Thoracic aorta (tissue), 2 donors: ENCODE data around the gene JMJD8. TPM values are rescaled to one million over a fixed set of nuclear protein-coding genes. Genes with fewer than 3 reads are reported as not detected.

ENCODE experiments used
- ATAC-seq: fragments of 150-250 bp; one replicate; pipeline ENCODE4 v1.8.0; 2017; ENCODE audit warnings: low read depth; ENCODE audit not compliant: insufficient number of reproducible peaks, low FRiP score
- DNase-seq: peaks from one replicate; pipeline ENCODE4 v3.0.0-alpha.2; 2020; ENCODE audit warnings: low spot score
- H3K27ac ChIP-seq, 2 donors: fragments of 200-600 bp; sonication (generic); 1 replicate in 1 of 2; 2 replicates in 1 of 2; pipeline ENCODE4 v1.5.1; 2016; ENCODE audit warnings: mild to moderate bottlenecking in 2 of 2, moderate library complexity in 2 of 2
- H3K27me3 ChIP-seq: fragments of 200-600 bp; sonication (generic); replicated peaks from 2 replicates; pipeline ENCODE4 v1.6.0; 2016; ENCODE audit warnings: mild to moderate bottlenecking; ENCODE audit not compliant: insufficient read depth
- H3K36me3 ChIP-seq: fragments of 200-600 bp; sonication (generic); one replicate; pipeline ENCODE4 v1.5.1; 2016
- H3K4me1 ChIP-seq, 2 donors: fragments of 200-600 bp; sonication (generic); 1 replicate in 1 of 2; 2 replicates in 1 of 2; pipeline versions ENCODE4 v1.5.1 to v1.6.0; 2016; ENCODE audit warnings: low read depth in 2 of 2, mild to moderate bottlenecking in 1 of 2; ENCODE audit not compliant: control insufficient read depth in 1 of 2
- H3K4me3 ChIP-seq: fragments of 200-600 bp; sonication (generic); 2 replicates; pipeline ENCODE4 v1.5.1; 2016; ENCODE audit warnings: mild to moderate bottlenecking
- H3K9me3 ChIP-seq: fragments of 200-600 bp; sonication (generic); 2 replicates; pipeline ENCODE4 v1.5.1; 2016
- CTCF ChIP-seq: fragments of 200-600 bp; sonication (generic); IDR thresholded peaks from one replicate; pipeline ENCODE4 v1.5.1; 2019; ENCODE audit warnings: antibody characterized with exemption
- total RNA-seq, 2 donors: library from RNA; depleted of rRNA; stranded (reverse); fragments of >200 nt; gene quantifications; one replicate each; pipeline versions ENCODE4 v1.1.0 to v1.2.3, GENCODE V29; 2016

Gene JMJD8
- total RNA-seq, 2 donors from 2014 or later, result 98.7 to 128 TPM

- Histone ChIP-seq H3K4me1 (peaks cover 21 to 42% of the 10 kb centered on the region in 2 donors), H3K27ac (no peak overlapping the region), H3K27me3 (no peaks in the 10 kb centered on the region), H3K9me3 (no peaks in the 10 kb centered on the region), H3K4me3 (no peak overlapping the region), H3K36me3 (no peaks in the 10 kb centered on the region)
- ATAC-seq (no peak), DNase-seq (no peak)
- TF ChIP-seq CTCF, result no peak
Measured at GRCh38 chr16:717450-718245, 33.5 kb upstream of the JMJD8 start.

GRCh38 chr16:716768-717325 lies 32.7 kb upstream of the JMJD8 start:
- Histone ChIP-seq H3K27ac (no peak overlapping the region), H3K4me1 (peaks cover 20 to 37% of the 10 kb centered on the region in 2 donors)
- DNase-seq, result no peak

GRCh38 chr16:716200-716568 lies 32.0 kb upstream of the JMJD8 start:
- Histone ChIP-seq H3K27me3 (no peaks in the 10 kb centered on the region), H3K9me3 (no peaks in the 10 kb centered on the region), H3K4me3 (peak overlapping the region; percentile 81), H3K4me1 (peaks cover 15 to 32% of the 10 kb centered on the region in 2 donors), H3K36me3 (no peaks in the 10 kb centered on the region), H3K27ac (no peak overlapping the region)
- no peak for TF ChIP-seq CTCF
- DNase-seq, result no peak
- no peak for ATAC-seq

More at GRCh38 chr16:716768-717325, 32.7 kb upstream of the JMJD8 start:
- ATAC-seq, result no peak
- TF ChIP-seq CTCF, result no peak
- H3K4me3 ChIP-seq, result no peak overlapping the region
- no peaks in the 10 kb centered on the region for H3K9me3 ChIP-seq
- no peaks in the 10 kb centered on the region for H3K36me3 ChIP-seq
- H3K27me3 ChIP-seq, result no peaks in the 10 kb centered on the region

- H3K27me3 ChIP-seq, result no peaks in the 10 kb centered on the region
- ATAC-seq (no peak), DNase-seq (no peak)
- H3K36me3 ChIP-seq, result no peaks in the 10 kb centered on the region
- peaks cover 15 to 32% of the 10 kb centered on the region in 2 donors for H3K4me1 ChIP-seq
- no peak for TF ChIP-seq CTCF
- peak overlapping the region; percentile 81 for H3K4me3 ChIP-seq
- no peaks in the 10 kb centered on the region for H3K9me3 ChIP-seq
- H3K27ac ChIP-seq, result no peak overlapping the region
Measured at GRCh38 chr16:715477-716199, 31.5 kb upstream of the JMJD8 start.
